GM18867 (cell line): ENCODE data around the gene SLC44A3.
A peak's percentile ranks its signal among the peaks of the same experiment; 100 is the strongest.
"Not testable (repeated sequence)": the region's sequence is repeated elsewhere in the genome, so short reads cannot be mapped to it uniquely, and the experiment has no call there.

Source experiments
- ATAC-seq: cut with Tn5 transposase; IDR thresholded peaks from one replicate; pipeline ENCODE4 v1.9.1; 2021; ENCODE audit warnings: mild to moderate bottlenecking, moderate library complexity; ENCODE audit not compliant: unreplicated experiment

SLC44A3 gene

GRCh38 chr1:94832446-94832845 lies 12.3 kb downstream of the SLC44A3 start:
- ATAC-seq: no peak

DNA sequence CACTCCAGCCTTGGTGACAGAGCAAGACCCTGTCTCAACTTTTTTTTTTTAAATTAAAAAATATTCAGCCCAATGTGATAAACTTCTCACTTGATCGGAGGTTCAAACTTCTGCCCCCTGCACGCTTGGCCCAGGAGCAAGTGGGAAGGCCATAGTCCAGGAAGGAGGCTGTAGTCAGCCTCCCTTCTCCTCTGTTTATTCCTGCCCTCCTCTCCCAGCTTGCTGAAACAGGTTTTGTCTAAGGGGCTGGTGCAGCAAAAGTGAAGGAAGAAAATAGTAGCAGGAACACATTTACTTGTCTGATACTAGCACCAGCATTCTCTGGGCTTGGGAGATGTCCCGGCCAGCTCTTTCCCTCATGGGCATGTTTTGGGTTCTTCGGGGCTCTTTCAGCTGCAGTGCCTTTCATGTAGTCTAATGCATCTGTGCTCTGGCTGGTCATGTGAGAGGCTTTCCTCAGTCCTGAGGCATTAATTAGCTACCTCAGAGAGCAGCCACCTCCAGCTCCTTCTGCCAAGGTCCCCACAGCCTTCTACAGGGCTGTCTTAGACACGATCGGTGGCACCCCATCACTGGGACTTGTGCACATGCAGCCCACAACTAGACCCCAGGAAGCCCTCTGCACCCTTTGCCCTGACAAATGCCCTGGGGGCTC lies 12.9 kb downstream of the SLC44A3 start:
- no peak for ATAC-seq

DNA sequence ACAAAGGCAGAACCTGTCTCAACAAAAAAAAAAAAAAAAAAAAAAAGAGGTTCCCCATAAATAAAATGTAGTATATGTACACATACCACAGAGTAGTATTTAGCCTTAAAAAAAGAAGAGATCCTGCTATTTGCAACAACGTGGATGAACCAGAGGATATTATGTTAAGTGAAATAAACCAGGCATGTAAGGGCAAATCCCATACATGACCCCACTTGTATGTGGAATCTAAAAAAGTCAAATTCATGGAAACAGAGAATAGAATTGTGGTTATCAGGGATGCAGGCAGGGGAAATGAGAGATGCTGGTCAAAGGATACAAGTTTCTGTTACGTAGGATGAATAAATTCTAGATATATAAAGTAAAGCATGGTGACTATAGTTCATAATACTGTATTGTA lies 16.7 kb downstream of the SLC44A3 start:
- ATAC-seq: no peak

GRCh38 chr1:94840381-94840780 lies 20.2 kb downstream of the SLC44A3 start:
- not testable (repeated sequence) for ATAC-seq

GRCh38 chr1:94840808-94841207 lies 20.7 kb downstream of the SLC44A3 start:
- ATAC-seq: no peak

GRCh38 chr1:94843430-94843829 lies 23.3 kb downstream of the SLC44A3 start:
- no peak for ATAC-seq

- no peak for ATAC-seq
Observed at GRCh38 chr1:94843846-94844245, 23.7 kb downstream of the SLC44A3 start.

GRCh38 chr1:94846308-94846707 lies 26.2 kb downstream of the SLC44A3 start:
- no peak for ATAC-seq

GRCh38 chr1:94851571-94851970 lies 31.4 kb downstream of the SLC44A3 start:
- ATAC-seq: no peak

DNA sequence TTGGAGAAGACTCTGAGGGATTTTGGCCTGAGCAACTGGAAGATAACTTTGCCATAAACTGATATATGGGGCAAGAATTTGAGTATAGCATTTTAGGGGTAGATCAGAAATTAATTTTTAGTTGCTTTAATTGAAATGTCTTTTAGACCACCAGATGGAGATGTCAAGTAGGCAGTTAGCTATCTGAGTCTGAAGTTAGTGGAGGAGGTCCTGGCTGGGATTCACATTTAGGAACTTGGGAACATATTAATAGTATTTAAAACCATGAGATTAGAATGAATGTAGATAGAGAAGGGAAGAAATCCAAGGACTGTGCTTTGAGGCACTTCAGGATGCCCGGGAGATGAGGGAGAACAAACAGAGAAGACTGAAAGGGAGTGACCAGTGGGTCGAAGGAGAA lies 32.6 kb downstream of the SLC44A3 start:
- no peak for ATAC-seq

- ATAC-seq: peak; percentile 99
Observed at GRCh38 chr1:94854458-94855306, 34.5 kb downstream of the SLC44A3 start.

GRCh38 chr1:94855307-94855700 lies 35.1 kb downstream of the SLC44A3 start:
- no peak for ATAC-seq

- no peak for ATAC-seq
Observed at GRCh38 chr1:94856004-94856403, 35.8 kb downstream of the SLC44A3 start.

DNA sequence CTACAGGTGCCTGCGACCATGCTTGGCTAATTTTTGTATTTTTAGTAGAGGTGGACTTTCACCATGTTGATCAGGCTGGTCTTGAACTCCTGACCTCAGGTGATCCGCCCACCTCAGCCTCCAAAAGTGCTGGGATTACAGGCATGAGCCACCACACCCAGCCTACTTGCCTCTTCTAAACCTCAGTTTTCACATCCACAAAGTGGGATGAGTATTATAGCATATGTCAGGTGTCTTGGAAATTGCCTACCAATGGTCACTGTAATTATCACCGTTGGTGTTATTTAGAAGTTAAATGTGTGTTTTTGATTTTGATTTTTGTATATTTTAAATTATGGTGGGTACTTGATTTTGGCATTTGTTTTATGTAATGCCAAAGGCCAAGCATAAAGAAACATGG lies 36.7 kb downstream of the SLC44A3 start:
- no peak for ATAC-seq

GRCh38 chr1:94858276-94858675 lies 38.1 kb downstream of the SLC44A3 start:
- ATAC-seq: no peak

GRCh38 chr1:94859174-94859573 lies 39.0 kb downstream of the SLC44A3 start:
- no peak for ATAC-seq

GRCh38 chr1:94862718-94863117 lies 42.6 kb downstream of the SLC44A3 start:
- ATAC-seq: no peak

DNA sequence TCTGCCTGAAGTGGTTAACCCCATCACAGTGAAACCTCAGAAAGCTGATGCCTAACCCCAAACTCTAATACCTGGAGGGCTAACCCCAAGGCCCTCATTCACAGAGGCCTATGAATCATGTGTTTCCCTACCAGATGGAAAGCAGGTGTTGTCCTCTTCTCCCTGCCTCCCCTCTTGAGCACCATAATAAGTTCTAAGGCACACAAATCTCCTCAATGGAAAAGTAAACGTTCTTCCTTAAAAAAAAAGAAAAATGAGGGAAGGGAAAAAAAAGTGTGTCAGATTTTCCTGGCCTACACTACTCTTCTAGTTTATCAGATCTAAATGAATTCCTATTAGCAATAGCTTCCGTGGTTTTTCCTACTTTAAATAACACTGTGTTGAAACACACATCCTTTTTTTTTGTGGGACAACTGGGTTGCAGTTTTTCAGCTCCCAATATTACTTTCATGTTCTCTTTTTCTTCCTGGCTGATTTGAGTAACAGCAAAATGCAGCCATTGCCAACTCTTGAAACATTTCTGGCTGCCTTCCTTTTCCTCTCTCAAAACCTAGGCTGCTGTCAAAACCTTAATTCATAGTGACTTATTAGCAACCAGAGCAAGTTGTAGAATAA lies 43.2 kb downstream of the SLC44A3 start:
- no peak for ATAC-seq

DNA sequence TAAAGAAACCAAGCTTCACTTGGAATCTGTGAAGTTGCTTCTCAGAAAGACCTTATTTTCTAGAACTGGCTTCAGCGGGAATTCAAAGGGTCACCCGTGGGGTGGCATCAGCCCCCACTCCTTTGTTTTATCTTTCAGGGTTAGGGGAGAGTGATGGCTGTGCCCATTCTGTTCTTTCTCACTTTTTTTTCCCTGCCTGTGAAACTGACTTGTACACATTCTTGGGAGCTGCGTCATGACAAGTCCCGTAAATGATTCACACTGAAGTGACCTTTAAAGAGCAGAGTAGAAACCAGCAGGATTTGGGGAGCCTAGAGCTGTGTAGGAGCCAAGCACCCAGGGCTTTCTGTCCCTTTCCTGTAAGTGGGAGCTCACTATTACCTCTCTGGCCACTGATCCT lies 43.8 kb downstream of the SLC44A3 start:
- ATAC-seq: no peak

- ATAC-seq: no peak
Observed at GRCh38 chr1:94864821-94865220, 44.7 kb downstream of the SLC44A3 start.

DNA sequence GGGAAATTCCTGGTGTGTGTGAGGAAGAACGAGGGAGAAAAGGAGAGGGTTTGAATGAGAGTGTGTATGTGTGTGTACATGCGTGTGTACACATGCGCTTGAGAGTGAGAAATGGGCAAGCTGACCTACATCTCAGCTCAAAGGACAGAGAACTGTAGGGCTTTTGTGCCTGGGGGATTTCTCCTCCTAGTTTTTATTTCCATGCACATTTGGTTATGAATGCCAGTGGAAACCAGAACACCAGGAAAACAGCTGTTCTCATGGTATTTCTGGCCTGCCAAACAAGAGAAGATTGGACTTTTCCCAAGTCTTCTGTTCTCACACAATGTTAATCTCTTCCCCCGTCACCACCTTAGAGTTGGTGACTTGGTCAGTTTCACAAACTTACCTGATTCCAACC lies 45.2 kb downstream of the SLC44A3 start:
- ATAC-seq: no peak
